GM12874 (cell line): Measurements from ENCODE around the gene OR4P4.

ENCODE experiments used
- CTCF ChIP-seq: IDR thresholded peaks from 2 replicates; pipeline ENCODE4 v1.5.1; 2011; ENCODE audit warnings: low read depth, mild to moderate bottlenecking, control low read depth, low read length, moderate library complexity; ENCODE audit not compliant: insufficient read depth

The OR4P4 gene

GRCh38 chr11:55658608-55659007, 23.7 kb downstream of the OR4P4 start:
- no peak for TF ChIP-seq CTCF

DNA sequence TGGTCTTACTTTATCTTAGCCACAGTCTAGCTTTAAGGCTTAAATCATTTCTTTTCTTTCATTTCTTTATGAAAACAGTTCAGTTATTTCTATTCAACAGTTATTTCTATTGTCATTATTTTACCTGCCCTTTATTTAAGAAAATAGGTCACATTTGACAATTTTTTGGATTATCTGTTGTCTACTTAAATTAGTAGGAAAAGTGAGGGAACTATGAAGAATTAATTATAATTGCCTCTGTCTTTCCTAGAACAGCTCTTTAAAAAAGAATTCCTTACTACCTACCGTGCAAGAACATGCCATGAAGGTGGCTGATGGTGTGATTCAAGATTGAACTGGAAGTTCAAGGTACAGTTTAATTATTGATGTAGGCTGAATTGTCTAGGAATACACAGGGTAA, 27.0 kb downstream of the OR4P4 start, which contains the start of gene OR4C6:
Gene OR4C6, plus strand, starts transcription at position 301 of the 400 bp plus-strand sequence. CDS start 2,966 bp downstream, outside the sequence.
- TF ChIP-seq CTCF, result no peak

DNA sequence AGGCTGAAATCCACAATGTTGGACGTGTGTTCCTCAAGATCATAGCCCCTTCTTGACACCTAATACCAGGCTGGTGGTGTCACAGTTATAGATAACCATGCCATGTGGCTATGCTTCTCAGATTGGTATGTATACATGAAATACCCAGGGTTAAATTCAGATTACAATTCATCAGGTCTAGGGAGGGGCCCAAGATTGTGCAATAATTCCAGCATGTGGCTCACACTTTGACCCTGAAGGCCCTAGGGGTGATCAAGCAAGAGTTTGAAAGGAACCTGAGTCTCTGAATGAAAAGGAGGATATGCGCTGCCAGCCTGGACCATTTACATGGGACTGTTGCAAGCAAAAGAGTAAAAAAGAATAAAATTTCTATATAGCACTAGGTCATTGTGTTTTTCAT, 34.5 kb downstream of the OR4P4 start:
- TF ChIP-seq CTCF, result no peak

DNA sequence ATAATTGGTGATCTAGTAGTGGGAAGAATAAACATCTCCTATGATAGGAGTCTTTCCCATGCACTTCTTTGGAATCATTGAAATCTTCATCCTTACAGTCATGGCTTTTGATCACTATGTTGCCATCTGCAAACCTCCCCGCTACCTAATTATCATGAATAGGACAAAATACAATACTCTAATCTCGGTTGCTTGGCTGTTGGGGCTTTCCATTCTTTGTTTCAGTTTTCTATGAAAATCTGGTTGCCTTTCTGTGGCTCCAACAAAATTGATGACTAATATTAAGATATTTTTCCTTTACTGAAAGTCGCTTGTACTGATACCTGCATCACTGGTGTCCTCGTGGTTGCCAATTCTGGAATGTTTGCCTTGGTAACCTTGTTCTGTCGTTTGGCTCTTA, 38.9 kb downstream of the OR4P4 start:
- no peak for TF ChIP-seq CTCF
